GM18519 (cell line): Measurements from ENCODE around the gene CALCOCO2.
"Not testable (repeated sequence)": the region's sequence is repeated elsewhere in the genome, so short reads cannot be mapped to it uniquely, and the experiment has no call there.

Source experiments
- ATAC-seq: cut with Tn5 transposase; IDR thresholded peaks from one replicate; pipeline ENCODE4 v1.9.1; 2021; ENCODE audit warnings: mild to moderate bottlenecking, moderate library complexity; ENCODE audit not compliant: unreplicated experiment, low FRiP score

CALCOCO2 gene

GRCh38 chr17:48820936-48821335, 9.9 kb upstream of the CALCOCO2 start:
- not testable (repeated sequence) for ATAC-seq

DNA sequence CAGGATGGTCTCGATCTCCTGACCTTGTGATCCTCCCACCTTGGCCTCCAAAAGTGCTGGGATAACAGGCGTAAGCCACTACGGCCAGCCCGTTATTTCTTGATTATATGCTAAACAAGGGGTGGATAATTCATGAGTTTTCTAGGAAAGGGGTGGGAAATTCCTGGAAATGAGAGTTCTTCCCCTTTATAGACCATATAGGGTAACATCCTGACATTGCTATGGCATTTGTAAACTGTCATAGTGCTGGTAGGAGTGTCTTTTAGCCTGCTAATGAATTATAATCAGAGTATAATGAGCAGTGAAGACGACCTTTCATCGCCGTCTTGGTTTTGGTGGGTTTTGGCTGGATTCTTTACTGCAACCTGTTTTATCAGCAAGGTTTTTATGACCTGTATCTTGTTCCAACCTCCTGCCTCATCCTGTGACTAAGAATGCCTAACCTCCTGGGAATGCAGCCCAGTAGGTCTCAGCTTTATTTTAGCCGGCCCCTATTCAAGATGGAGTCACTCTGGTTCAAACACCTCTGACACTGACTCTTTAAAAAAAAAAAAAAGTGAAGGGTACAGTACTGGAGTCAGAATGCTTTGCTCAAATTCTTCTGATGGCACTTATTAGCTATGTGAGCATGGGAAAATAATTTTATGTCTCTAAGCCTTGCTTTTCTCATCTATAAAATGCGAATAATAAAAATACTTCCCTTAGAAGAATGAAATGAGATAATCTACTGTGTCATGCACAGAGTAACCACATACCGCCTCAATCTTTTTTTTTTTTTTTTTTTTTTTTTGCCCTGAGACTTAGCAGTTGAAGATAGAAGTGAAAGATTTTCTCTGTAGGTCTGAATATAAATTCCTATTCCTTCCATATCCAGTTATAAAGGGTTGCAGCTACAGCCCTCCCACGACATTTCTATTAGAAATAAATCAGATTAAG, 5.1 kb upstream of the CALCOCO2 start:
- ATAC-seq = no peak

GRCh38 chr17:48831549-48831883, 681 bp downstream of the CALCOCO2 start:
- ATAC-seq = no peak

- no peak for ATAC-seq
These were observed 4.1 kb downstream of the CALCOCO2 start for GRCh38 chr17:48834973-48835372.

GRCh38 chr17:48835971-48836370, 5.1 kb downstream of the CALCOCO2 start:
- no peak for ATAC-seq

GRCh38 chr17:48837458-48837857, 6.6 kb downstream of the CALCOCO2 start:
- ATAC-seq = not testable (repeated sequence)

- ATAC-seq = no peak
These were observed 9.6 kb downstream of the CALCOCO2 start for GRCh38 chr17:48840441-48840840.

DNA sequence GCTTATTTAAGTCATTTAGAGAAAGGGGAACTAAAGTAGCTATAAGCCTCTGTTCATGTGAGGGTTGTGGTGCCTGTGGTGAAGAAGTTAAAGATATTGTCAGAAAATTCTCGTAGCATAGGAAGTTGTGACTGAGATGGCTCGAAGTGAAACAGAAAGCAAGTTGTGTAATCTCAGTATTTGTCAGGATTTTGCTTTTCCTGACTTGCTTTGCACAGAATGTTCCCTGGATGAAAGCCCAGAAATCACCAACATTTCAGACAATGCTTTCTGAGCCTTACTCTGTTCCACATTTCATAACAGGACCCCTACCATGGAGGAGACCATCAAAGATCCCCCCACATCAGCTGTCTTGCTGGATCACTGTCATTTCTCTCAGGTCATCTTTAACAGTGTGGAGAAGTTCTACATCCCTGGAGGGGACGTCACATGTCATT, 10.6 kb downstream of the CALCOCO2 start:
- peak; percentile 75 for ATAC-seq

DNA sequence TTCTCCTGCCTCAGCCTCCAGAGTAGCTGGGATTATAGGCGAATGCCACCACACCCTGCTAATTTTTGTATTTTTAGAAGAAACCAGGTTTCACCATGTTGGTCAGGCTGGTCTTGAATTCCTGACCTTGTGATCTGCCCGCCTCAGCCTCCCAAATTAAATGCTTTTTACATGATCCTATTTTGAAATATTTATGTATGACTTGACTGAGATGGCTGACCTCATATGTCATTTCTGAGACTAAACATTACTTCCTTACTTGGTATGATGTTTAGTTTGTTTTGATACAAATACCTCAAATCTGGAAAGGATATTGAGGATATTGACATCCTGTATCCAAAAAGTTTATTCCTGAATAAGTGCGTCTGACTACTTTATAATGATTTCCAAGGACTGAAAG, 11.9 kb downstream of the CALCOCO2 start:
- ATAC-seq = no peak

DNA sequence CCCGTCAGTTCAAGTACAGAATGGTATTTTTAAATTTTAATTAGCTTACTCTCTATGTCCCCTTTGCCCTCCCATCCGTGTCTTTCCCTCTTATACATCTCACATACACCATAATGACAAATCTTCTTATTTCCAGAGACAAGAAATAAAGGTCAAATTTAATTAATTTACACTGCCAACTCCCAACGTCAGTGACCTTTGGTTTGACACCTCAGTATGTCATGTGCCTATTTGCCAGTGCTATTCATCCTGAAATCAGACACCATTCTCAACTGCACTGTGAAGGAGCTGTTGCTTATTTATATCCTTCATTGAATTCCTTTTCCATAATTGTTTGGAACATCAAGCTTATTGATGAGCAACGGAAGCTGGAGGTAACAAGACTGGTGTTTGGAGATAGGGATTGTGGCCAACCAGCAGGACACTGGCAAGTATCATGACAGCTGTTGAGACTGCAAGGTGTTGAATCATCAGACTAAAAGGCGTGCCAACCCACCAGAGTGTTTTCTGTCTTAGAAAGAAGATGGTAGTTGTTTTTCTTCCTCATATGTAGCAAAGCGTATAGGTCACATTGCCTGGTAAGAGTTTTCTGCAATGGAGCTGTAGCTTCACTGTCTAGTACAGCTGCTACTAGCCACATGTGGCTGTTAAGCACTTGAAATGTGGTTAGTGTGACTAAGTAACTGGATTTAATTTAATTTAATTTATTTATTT, 12.5 kb downstream of the CALCOCO2 start:
- ATAC-seq = no peak

DNA sequence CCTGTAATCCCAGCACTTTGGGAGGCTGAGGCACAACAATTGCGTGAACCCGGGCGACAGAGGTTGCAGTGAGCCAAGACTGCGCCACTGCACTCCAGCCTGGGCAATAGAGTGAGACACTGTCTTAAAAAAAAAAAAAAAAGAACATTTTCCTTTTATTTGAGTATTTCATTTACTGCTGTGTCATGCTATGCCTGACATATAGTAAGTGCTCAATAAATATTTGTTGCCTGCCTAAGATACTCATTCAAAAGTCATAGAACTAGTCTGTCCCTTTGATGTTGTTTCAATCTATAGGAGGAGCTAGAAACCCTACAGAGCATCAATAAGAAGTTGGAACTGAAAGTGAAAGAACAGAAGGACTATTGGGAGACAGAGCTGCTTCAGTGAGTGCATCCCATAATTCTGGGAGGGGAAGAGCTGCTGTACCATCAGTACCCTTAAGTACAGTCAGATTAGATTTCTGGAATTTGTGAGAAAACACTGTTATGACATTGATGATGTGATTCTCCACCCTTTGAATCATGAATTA, 20.0 kb downstream of the CALCOCO2 start:
- no peak for ATAC-seq

- no peak for ATAC-seq
These were observed 24.1 kb downstream of the CALCOCO2 start for GRCh38 chr17:48854774-48855476.

DNA sequence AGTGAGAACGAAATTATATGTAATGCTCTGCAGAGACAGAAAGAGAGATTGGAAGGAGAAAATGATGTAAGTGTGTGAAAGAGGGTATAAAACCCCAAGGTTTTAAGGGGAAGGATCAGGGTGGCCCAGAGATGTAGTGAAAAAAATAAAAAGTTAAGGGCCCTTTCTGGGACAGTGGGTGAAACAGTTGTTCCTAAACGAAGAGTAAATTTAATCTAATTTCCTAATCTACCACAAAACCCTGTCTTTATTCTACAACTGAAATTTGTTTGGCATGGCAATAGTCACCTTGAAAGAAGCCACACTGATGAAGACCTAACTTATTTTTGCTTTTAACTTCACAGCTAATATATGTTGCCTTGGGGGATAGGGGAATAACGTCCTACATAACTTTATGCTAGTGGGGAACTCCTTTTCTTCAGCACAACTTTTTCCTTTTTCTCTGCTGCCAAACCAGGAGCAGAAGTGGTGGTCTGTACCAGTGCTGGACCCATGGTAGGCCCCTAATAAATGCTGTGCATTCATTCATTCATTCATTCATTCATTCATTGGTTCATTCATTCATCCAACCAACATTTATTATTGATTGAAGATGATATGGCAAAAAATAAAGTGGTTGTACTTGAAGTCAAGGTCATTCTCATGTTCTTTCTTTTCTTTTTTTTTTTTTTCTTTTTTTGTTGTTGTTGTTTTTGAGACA, 25.4 kb downstream of the CALCOCO2 start:
- ATAC-seq = no peak

DNA sequence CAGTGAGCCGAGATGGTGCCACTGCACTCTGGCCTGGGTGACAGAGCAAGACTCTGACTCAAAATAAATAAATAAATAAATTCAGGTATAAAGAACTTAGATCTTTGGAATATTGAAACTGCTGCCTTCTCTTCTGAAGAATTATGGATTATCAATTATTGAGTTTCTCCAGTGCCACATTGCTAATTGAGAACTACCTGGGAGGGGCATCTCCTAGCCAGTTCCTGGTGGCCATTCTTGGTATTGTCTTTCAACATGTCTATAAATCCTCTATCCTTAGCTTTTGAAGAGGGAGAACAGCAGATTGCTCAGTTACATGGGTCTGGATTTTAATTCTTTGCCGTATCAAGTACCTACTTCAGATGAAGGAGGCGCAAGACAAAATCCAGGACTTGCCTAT, 29.2 kb downstream of the CALCOCO2 start:
- no peak for ATAC-seq

GRCh38 chr17:48860456-48860855, 29.6 kb downstream of the CALCOCO2 start:
- no peak for ATAC-seq

GRCh38 chr17:48868916-48869500, 38.2 kb downstream of the CALCOCO2 start:
- ATAC-seq = no peak

GRCh38 chr17:48869821-48870318, 39.0 kb downstream of the CALCOCO2 start:
- ATAC-seq = no peak

DNA sequence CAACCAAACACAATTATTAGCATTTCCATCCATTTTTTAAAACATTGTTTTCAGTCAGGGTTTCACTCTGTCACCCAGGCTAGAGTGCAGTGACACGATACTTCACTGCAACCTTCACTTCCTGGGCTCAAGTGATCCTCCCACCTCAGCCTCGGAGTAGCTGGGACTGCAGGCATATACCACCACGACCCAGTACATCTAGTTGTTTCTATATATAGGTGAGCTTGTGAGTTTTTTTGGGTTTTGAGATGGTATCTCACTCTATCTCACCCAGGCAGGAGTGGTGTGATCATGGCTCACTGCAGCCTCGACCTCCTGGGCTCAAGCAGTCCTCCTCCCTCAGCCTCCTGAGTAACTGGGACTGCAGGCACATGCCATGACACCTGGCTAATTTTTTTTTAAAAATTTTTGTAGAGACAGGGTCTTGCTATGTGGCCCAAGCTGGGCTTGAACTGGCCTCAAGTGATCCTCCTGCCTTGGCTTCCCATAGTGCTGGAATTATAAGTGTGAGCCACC, 40.3 kb downstream of the CALCOCO2 start:
- ATAC-seq = no peak

DNA sequence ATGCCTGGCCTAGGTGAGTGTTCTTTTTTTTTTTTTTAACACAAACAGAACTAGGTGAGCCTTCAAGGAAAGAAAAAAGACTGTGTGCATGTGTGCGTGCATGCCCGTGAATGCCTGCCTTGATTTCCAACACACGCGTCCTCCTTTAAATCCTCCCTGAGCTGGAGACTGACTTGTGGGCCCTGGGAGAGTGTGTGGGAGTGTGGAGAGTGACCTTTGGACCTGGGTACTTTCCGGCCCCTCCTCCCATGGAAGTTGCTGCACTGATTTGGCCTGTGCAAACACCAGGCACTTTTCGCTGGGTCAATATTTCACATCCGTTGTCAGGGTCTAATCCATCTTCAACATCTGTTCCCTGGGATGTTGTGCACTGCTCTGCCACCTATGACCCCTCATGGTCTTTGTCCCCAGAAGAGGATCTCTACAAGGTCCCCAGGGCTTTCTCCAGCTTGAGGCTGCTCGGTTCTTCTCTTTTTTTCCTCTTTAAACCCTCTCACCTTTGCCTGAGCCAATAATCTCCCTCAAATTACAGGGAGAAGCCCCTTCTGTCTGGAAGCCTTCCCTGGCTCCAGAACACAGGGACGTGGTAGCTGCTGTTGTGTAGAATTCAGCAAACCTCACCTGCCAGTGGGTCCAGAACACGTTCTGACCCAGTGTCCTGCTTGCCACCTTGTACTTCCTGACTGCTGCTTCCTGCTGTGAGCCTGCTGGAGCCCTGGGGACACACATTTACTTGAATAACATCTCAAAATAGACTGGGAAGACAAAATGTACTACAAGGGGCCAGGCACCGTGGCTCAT, 40.9 kb downstream of the CALCOCO2 start:
- no peak for ATAC-seq
